K562 (cell line): Measurements from ENCODE around the gene SOX6. TPM values are rescaled to one million over a fixed set of nuclear protein-coding genes. Genes with fewer than 3 reads are reported as not detected.

Source experiments
- ATF7 ChIP-seq: fragments of 450-650 bp; IDR thresholded peaks from 2 replicates; pipeline ENCODE4 v1.7.1; 2014; ENCODE audit warnings: mild to moderate bottlenecking, moderate library complexity
- CEBPG ChIP-seq, 3 experiments: fragments of 200-800 bp in 1 of 3; sonication (Bioruptor generic) in 1 of 3; sonication (generic) in 1 of 3; formaldehyde crosslinking in 1 of 3; IDR thresholded peaks in 2 of 3; conservative IDR thresholded peaks in 1 of 3; 2 replicates each; pipeline versions ENCODE4 v1.6.1 to v1.8.0; 2016 to 2022; ENCODE audit warnings: missing compliant biosample characterization in 2 of 3, missing genetic modification characterization in 2 of 3, mild to moderate bottlenecking in 1 of 3, missing genetic modification reagents in 1 of 3
- CHD4 ChIP-seq: fragments of 200-600 bp; sonication (generic); IDR thresholded peaks from 3 replicates; pipeline ENCODE4 v1.6.1; 2012; ENCODE audit warnings: low read depth, mild to moderate bottlenecking, mixed read lengths, low read length, inconsistent platforms; ENCODE audit not compliant: insufficient read depth, insufficient replicate concordance, poor library complexity, severe bottlenecking
- FOXJ2 ChIP-seq: fragments of 200-800 bp; sonication (Bioruptor generic); IDR thresholded peaks from 2 replicates; pipeline ENCODE4 v1.6.1; 2016; ENCODE audit warnings: missing genetic modification characterization, missing compliant biosample characterization
- FOXM1 ChIP-seq, 2 experiments: fragments of 450-650 bp in 1 of 2; sonication (generic) in 1 of 2; formaldehyde crosslinking in 1 of 2; IDR thresholded peaks; 2 replicates each; pipeline versions ENCODE4 v1.6.1 to v1.9.0; 2017 to 2022; ENCODE audit warnings: low read depth in 2 of 2, mild to moderate bottlenecking in 2 of 2, missing genetic modification reagents in 1 of 2, moderate library complexity in 1 of 2
- GTF2A2 ChIP-seq: IDR thresholded peaks from 2 replicates; pipeline ENCODE4 v1.6.1; 2016; ENCODE audit warnings: mild to moderate bottlenecking, missing genetic modification characterization, missing compliant biosample characterization
- HDAC3 ChIP-seq: fragments of 450-650 bp; IDR thresholded peaks from 2 replicates; pipeline ENCODE4 v1.6.1; 2018; ENCODE audit warnings: borderline replicate concordance, mild to moderate bottlenecking, moderate library complexity; ENCODE audit not compliant: partially characterized antibody
- SIRT6 ChIP-seq: IDR thresholded peaks from one replicate; pipeline ENCODE4 v1.6.1; 2012; ENCODE audit warnings: low read depth, mild to moderate bottlenecking, control low read depth, inconsistent platforms, low read length, moderate library complexity
- ZKSCAN8 ChIP-seq: fragments of 200-800 bp; sonication (Bioruptor generic); IDR thresholded peaks from 2 replicates; pipeline ENCODE4 v1.6.1; 2016; ENCODE audit warnings: missing genetic modification characterization, missing compliant biosample characterization
- ZZZ3 ChIP-seq: fragments of 450-650 bp; IDR thresholded peaks from 2 replicates; pipeline ENCODE4 v1.6.1; 2016; ENCODE audit warnings: antibody characterized with exemption, mild to moderate bottlenecking, moderate library complexity
- polyA plus RNA-seq, 8 experiments: library from polyadenylated mRNA; depleted of rRNA in 4 of 8; stranded (reverse) in 5 of 8; unstranded in 3 of 8; fragments of >200 nt; fragmentation: Nextera tagmentation in 2 of 8; fragmentation: Illumina TruSeq in 1 of 8; extraction: Ambion mirVana in 2 of 8; extraction: Trizol in 1 of 8; gene quantifications; 2 replicates each; pipeline versions ENCODE4 v1.2.1 to v1.2.3, GENCODE V29; 2011 to 2014; ENCODE audit warnings: inconsistent platforms in 1 of 8, missing spikeins in 1 of 8
- total RNA-seq, 7 experiments: library from RNA; depleted of rRNA in 6 of 7; stranded (reverse); fragments of >200 nt in 6 of 7; fragmentation: Illumina TruSeq in 2 of 7; extraction: Trizol in 2 of 7; gene quantifications; 2 replicates each; pipeline versions ENCODE4 v1.2.1 to v1.2.3, GENCODE V29; 2011 to 2021; ENCODE audit warnings: low replicate concordance in 1 of 7
- TF ChIP-seq, protein P1 (sequence below): fragments of 200-800 bp; sonication (Bioruptor generic); IDR thresholded peaks from 2 replicates; pipeline ENCODE4 v1.6.1; 2016; ENCODE audit warnings: missing genetic modification characterization, missing compliant biosample characterization
- TF ChIP-seq, protein P2 (sequence below), 3 experiments: IDR thresholded peaks in 2 of 3; conservative IDR thresholded peaks in 1 of 3; 2 replicates each; pipeline ENCODE4 v1.5.1; 2011 to 2012; ENCODE audit warnings: low read length in 3 of 3, mild to moderate bottlenecking in 3 of 3, control low read depth in 2 of 3, improper control_type of control experiment in 1 of 3, inconsistent platforms in 1 of 3, low read depth in 1 of 3, mixed read lengths in 1 of 3, moderate library complexity in 1 of 3; ENCODE audit not compliant: insufficient read depth in 2 of 3
- TF ChIP-seq, protein P3 (sequence below): IDR thresholded peaks from 2 replicates; pipeline ENCODE4 v1.6.1; 2011; ENCODE audit not compliant: insufficient read length; ENCODE audit errors: extremely low read depth
- TF ChIP-seq, protein P4 (sequence below): sonication (generic); formaldehyde crosslinking; IDR thresholded peaks from 2 replicates; pipeline ENCODE4 v1.8.0; 2022; ENCODE audit warnings: missing genetic modification reagents, mild to moderate bottlenecking, borderline replicate concordance
- TF ChIP-seq, protein P5 (sequence below), 2 experiments: IDR thresholded peaks; 2 replicates each; pipeline ENCODE4 v1.6.1; 2011; ENCODE audit warnings: borderline replicate concordance in 1 of 2, control low read depth in 1 of 2, low read depth in 1 of 2, low read length in 1 of 2, mild to moderate bottlenecking in 1 of 2, mixed read lengths in 1 of 2, moderate library complexity in 1 of 2; ENCODE audit not compliant: insufficient read depth in 1 of 2, insufficient read length in 1 of 2, poor library complexity in 1 of 2, severe bottlenecking in 1 of 2; ENCODE audit errors: extremely low read depth in 1 of 2

SOX6 gene
- total and polyA plus RNA-seq, 9 of the 15 experiments (the other 6 are each of a cell fraction or from before 2014, with no cell fraction given): 0.89 to 8.7 (median 5.7) TPM

DNA sequence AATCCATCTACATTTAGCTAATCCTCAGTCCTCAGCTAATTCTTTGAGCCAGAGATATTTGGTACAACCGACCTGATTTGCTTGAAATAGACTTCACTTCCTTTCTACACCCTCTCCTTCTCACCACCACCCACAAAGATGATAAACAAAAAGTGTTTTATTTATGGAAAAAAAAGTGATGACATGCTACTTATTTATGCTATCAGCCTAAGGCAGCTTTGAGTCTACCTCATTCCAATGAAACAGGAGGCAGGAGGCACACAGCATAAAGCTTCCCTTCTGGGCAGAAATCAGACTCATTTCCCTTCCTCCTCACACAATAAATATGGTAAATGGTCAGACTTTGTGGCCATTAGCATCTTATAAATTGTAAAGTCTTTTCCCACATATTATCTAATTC is 325.7 kb downstream of the SOX6 start (continued):
- TF ChIP-seq, protein P1, sequence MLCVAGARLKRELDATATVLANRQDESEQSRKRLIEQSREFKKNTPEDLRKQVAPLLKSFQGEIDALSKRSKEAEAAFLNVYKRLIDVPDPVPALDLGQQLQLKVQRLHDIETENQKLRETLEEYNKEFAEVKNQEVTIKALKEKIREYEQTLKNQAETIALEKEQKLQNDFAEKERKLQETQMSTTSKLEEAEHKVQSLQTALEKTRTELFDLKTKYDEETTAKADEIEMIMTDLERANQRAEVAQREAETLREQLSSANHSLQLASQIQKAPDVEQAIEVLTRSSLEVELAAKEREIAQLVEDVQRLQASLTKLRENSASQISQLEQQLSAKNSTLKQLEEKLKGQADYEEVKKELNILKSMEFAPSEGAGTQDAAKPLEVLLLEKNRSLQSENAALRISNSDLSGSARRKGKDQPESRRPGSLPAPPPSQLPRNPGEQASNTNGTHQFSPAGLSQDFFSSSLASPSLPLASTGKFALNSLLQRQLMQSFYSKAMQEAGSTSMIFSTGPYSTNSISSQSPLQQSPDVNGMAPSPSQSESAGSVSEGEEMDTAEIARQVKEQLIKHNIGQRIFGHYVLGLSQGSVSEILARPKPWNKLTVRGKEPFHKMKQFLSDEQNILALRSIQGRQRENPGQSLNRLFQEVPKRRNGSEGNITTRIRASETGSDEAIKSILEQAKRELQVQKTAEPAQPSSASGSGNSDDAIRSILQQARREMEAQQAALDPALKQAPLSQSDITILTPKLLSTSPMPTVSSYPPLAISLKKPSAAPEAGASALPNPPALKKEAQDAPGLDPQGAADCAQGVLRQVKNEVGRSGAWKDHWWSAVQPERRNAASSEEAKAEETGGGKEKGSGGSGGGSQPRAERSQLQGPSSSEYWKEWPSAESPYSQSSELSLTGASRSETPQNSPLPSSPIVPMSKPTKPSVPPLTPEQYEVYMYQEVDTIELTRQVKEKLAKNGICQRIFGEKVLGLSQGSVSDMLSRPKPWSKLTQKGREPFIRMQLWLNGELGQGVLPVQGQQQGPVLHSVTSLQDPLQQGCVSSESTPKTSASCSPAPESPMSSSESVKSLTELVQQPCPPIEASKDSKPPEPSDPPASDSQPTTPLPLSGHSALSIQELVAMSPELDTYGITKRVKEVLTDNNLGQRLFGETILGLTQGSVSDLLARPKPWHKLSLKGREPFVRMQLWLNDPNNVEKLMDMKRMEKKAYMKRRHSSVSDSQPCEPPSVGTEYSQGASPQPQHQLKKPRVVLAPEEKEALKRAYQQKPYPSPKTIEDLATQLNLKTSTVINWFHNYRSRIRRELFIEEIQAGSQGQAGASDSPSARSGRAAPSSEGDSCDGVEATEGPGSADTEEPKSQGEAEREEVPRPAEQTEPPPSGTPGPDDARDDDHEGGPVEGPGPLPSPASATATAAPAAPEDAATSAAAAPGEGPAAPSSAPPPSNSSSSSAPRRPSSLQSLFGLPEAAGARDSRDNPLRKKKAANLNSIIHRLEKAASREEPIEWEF (CRISPR knock-in tag): no peak
- TF ChIP-seq SIRT6 (no peak), FOXJ2 (no peak), GTF2A2 (tag) (no peak), HDAC3 (no peak), FOXM1 (IDR thresholded peaks at IDR 0.05; ENCODE audit: low read depth) (no peak), FOXM1 (CRISPR knock-in tag; IDR thresholded peaks at IDR 0.05; ENCODE audit: low read depth) (no peak), CEBPG (CRISPR knock-in tag; IDR thresholded peaks at IDR 0.05) (no peak), CEBPG (tag; conservative IDR thresholded peaks at IDR 0.05 in 1 of 2, IDR thresholded peaks at IDR 0.05 in 1 of 2) (peak in 1 of 2 experiments; percentile 30; a peak in 1 of 4 replicates), CHD4 (no peak), ZZZ3 (no peak), ZKSCAN8 (0 out of 2 replicates have a peak, but pooled peaks have one; percentile 42), ATF7 (0 out of 2 replicates have a peak, but pooled peaks have one; percentile 18)
- TF ChIP-seq, protein P2, sequence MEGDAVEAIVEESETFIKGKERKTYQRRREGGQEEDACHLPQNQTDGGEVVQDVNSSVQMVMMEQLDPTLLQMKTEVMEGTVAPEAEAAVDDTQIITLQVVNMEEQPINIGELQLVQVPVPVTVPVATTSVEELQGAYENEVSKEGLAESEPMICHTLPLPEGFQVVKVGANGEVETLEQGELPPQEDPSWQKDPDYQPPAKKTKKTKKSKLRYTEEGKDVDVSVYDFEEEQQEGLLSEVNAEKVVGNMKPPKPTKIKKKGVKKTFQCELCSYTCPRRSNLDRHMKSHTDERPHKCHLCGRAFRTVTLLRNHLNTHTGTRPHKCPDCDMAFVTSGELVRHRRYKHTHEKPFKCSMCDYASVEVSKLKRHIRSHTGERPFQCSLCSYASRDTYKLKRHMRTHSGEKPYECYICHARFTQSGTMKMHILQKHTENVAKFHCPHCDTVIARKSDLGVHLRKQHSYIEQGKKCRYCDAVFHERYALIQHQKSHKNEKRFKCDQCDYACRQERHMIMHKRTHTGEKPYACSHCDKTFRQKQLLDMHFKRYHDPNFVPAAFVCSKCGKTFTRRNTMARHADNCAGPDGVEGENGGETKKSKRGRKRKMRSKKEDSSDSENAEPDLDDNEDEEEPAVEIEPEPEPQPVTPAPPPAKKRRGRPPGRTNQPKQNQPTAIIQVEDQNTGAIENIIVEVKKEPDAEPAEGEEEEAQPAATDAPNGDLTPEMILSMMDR (IDR thresholded peaks at IDR 0.05 in 2 of 3, conservative IDR thresholded peaks at IDR 0.05 in 1 of 3; ENCODE audit: insufficient read depth in 2 of 3, low read depth in 1 of 3, low read length in 3 of 3): no peak
- TF ChIP-seq, protein P3, sequence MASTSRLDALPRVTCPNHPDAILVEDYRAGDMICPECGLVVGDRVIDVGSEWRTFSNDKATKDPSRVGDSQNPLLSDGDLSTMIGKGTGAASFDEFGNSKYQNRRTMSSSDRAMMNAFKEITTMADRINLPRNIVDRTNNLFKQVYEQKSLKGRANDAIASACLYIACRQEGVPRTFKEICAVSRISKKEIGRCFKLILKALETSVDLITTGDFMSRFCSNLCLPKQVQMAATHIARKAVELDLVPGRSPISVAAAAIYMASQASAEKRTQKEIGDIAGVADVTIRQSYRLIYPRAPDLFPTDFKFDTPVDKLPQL: no peak
- TF ChIP-seq, protein P4, sequence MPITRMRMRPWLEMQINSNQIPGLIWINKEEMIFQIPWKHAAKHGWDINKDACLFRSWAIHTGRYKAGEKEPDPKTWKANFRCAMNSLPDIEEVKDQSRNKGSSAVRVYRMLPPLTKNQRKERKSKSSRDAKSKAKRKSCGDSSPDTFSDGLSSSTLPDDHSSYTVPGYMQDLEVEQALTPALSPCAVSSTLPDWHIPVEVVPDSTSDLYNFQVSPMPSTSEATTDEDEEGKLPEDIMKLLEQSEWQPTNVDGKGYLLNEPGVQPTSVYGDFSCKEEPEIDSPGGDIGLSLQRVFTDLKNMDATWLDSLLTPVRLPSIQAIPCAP (CRISPR knock-in tag): no peak
- TF ChIP-seq, protein P5, sequence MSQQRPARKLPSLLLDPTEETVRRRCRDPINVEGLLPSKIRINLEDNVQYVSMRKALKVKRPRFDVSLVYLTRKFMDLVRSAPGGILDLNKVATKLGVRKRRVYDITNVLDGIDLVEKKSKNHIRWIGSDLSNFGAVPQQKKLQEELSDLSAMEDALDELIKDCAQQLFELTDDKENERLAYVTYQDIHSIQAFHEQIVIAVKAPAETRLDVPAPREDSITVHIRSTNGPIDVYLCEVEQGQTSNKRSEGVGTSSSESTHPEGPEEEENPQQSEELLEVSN (IDR thresholded peaks at IDR 0.05; ENCODE audit: borderline replicate concordance in 1 of 2, extremely low read depth in 1 of 2, insufficient read depth in 1 of 2, insufficient read length in 1 of 2, low read depth in 1 of 2, low read length in 1 of 2, poor library complexity in 1 of 2, severe bottlenecking in 1 of 2): no peak
